HG02588 (cell line): ENCODE data around the gene TBC1D19.

ENCODE experiments used
- ATAC-seq: cut with Tn5 transposase; IDR thresholded peaks from one replicate; pipeline ENCODE4 v1.9.1; 2021; ENCODE audit warnings: mild to moderate bottlenecking, moderate library complexity; ENCODE audit not compliant: unreplicated experiment

TBC1D19 gene

DNA sequence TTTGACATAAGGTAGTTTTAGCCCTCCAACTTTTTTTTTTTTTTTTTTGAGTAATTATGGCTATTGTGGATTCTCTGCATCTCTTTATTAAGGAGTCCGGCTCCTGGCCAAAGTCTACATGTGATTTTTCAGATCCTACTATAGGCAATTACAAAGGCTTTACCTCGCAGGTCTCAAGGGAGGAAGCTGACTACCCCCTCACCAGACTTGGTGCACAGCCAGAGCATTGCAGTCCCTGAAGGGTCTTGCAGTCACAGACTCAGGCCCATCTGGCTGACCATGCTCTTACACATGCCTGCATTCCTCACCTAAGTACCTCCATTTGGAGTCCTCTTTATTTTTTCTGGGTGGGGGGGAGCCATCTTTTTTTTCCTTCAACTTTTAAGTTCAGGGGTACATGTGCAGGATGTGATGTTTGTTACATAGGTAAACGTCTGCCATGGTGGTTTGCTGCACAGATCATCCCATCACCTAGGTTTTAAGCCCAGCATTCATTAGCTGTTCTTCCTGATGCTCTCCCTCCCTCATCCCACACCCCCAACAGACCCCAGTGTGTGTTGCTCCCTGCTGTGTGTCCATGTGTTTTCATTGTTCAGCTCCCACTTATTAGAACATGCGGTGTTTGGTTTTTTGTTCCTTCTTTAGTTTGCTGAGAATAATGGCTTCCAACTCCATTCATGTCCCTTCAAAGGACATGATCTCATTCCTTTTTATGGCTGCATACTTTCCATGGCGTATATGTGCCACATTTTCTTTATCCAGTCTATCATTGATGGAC, 188.4 kb downstream of the TBC1D19 start:
- ATAC-seq: no peak

DNA sequence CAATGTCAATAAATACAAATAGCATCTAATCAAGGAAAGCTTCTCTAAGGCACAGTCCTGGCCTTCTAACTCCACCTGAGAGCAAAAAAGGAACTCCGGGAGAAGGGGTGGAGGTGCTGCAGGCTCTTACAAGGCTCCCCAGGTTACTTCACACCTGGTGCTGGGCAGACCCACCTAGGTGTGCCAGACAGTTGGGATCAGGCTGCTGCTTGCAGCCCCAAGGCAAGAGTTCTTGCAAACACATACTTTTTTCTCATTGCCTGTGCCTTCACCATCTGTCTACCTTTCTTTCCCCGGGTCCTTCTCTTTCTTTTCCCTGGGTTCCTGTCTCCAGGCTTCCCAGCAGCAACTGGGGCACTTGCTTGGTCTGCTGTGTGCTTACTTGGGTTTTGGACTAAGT, 195.3 kb downstream of the TBC1D19 start:
- ATAC-seq: no peak

- ATAC-seq: no peak
These were observed 195.8 kb downstream of the TBC1D19 start for GRCh38 chr4:26779674-26780073.

GRCh38 chr4:26780539-26780938, 196.7 kb downstream of the TBC1D19 start:
- no peak for ATAC-seq

- no peak for ATAC-seq
These were observed 198.4 kb downstream of the TBC1D19 start for GRCh38 chr4:26782168-26782829.

DNA sequence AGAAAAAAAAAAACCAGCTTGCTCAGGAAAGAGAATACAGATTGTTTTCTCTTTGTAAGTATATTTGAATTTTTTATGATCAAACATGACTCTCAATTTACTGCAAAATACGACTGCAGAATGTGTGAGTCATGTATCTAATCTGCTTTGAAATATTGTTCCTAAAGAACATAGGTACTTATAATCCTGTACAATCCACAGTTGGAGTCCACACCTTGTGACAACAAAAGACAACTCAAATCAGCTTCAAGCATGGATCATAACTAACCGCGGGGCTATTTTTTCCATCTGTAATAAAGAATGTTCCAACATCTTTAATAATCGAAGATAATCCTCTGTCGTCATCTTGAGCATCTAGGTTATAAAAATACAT, 198.9 kb downstream of the TBC1D19 start:
- ATAC-seq: no peak

- no peak for ATAC-seq
These were observed 200.5 kb downstream of the TBC1D19 start for GRCh38 chr4:26784207-26784865.

DNA sequence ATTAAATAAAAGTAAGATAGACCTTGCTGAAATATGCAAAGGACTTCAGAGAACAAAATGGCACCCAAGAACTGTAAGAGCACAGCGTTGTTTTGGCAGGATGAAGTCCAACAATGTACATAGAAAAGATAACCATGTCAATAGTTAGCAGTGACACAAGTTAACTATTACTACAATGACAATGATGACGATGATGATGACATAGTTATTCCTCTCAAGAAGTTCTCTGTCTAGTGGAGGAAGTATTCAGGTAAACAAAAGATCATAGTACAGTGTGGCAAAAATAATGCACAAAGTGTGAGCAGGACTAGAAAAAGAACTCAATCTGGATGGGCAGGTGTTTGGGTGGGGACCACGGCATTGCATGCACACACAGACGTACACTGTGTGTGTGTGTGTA, 201.4 kb downstream of the TBC1D19 start:
- ATAC-seq: no peak

DNA sequence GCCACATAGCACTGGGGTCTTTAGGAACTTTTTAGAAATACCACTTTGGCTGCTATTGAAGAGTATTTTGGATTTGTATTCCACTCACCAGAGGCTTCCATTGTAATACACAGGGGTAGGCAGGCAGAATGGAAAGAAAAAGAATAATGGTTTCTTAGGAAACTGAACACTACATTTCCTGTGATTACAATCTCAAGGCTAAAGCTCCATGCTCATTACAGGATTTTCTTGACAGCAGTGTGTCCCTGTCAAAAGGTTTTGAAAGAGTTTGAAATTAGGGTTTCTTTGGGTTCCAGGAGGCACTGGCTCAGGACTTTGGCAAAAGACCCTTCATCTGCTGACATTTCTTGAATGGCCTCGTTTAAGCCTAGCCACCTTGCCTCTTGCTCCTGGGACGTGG, 201.9 kb downstream of the TBC1D19 start:
- ATAC-seq: no peak

GRCh38 chr4:26786916-26787315, 203.0 kb downstream of the TBC1D19 start:
- ATAC-seq: no peak

DNA sequence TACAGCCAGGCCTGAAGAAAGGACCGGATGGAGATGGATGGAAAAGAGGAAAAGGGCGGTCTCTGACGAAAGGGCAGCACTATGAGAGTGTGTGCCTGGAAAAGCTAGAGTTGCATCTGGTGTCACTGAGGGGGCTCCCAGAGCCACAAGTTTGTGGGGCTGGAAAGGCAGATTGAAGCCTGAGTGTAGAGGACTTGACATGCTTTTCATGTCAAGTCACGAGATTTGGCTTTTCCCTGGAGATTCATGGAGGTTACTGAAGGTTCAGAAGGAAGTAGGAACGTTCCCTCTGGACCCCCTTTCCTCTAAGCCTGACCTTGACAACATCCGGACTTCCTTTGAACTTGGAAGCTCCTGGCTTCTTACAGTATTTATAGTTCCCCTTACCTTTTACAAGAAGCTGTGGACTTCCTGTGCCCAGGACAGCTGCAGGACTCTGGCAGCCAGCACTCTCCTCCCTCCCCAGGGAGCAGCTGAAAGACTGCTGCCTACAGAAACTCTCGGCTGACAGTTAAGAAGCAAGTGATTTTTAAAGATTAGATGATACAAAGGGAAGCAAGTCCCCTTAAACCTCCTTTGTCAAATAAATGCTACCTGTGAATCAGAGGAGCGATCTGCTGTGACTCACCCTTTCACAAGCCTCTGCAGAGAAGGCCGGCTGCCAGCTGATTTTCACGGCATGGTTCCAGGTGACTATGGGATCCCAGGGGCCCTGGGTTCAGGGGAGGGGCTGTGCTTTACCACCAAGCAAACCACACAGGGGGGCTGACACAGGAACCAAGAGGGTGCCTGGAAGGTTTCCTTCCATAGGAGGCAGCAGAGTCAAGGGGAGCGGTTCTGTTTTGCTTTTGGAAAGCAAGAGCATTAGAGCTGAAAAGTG, 203.8 kb downstream of the TBC1D19 start:
- no peak for ATAC-seq

DNA sequence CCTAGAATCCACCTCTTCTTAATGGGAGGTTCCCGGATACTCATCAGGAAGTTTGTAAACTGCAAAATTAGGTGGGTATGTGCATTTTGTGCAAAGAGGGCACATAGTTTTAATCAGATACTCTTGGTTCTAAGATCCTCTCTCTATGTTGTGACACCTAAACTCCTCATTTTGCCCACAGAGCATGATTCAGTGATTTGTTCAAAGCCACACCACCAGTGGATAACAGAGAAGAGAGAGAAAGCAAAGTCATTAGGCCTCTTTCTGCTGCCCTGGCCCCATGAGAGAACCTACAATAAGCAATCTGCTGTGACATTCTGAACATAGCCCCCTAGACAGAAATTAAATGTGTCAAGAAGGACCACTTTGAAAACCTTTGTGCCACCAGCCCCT, 204.5 kb downstream of the TBC1D19 start:
- ATAC-seq: no peak

- no peak for ATAC-seq
These were observed 205.3 kb downstream of the TBC1D19 start for GRCh38 chr4:26789208-26789607.

DNA sequence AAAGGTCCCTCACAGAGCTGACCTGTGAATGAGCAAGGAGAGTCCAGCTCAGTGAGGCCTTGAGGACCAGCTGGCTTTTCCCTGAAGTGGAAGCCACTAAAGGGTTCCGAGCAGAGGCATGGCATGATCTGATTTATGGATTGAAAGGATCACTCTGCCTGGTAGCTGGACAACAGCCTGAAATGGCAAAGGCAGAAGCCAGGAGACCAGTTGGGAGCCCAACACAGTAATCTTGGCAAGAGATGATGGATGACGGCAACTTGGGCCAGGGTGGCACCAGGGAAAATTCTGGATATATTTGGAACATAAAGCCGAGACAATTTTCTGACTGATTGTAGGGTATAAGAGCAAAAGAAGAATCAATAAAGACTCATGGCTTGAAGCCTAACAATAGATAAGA, 207.5 kb downstream of the TBC1D19 start:
- no peak for ATAC-seq

DNA sequence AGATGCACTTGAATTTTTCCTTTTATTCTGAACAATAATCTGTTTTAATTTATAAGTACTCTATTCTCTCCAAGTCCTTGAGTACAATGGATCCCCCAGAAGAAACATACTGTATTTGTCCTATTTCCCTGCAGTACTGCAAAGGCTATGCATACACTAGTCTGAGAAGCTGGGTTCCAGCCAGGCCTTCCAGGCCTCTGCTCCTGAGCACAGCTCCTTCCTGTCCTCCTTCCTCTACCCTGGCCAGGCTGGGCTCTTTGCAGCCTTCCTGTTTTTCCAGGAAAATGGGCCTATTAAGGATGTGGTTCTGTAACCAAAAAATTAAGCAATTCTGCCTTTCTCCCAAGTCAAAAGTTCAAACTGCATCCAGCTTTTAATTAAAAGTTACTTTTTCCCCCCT, 208.8 kb downstream of the TBC1D19 start:
- no peak for ATAC-seq

DNA sequence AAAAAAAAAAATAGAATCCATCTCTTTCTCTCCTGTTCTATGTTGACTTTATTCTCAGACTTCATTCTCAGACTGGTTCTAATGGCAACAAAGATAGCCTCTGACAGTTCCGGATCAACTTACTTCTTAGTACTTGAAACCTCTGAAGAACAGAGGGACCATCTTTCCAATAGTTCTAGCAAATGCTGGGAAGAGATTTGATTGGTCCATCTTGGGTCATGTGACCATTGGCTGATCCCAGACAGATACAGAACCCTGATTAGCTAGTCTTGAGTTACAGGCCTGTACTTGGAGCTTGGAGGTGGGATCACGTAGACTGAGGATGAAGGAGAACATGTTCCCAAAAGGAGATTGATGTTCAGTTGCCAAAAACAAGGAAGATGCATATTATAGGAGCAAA, 209.9 kb downstream of the TBC1D19 start:
- no peak for ATAC-seq

GRCh38 chr4:26796081-26796480, 212.2 kb downstream of the TBC1D19 start:
- ATAC-seq: no peak

DNA sequence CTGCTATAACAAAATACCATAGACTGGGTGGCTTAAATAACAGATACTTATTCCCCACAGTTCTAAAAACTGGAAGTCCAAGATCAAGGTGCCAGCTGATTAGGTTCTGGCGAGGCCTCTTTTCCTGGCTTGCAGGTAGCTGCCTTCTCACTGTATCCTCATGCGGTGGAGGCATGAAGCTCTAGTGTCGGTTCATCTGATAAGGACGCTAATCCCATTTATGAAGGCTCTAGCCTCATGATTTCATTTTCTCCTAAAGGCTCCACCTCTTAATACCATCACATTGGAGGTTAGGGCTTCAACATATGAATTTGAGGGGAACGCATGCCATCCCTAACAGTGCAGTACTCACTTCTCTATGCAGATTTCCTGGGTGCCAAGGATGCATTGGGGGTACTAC, 218.9 kb downstream of the TBC1D19 start:
- ATAC-seq: no peak

GRCh38 chr4:26803211-26803861, 219.5 kb downstream of the TBC1D19 start:
- no peak for ATAC-seq

DNA sequence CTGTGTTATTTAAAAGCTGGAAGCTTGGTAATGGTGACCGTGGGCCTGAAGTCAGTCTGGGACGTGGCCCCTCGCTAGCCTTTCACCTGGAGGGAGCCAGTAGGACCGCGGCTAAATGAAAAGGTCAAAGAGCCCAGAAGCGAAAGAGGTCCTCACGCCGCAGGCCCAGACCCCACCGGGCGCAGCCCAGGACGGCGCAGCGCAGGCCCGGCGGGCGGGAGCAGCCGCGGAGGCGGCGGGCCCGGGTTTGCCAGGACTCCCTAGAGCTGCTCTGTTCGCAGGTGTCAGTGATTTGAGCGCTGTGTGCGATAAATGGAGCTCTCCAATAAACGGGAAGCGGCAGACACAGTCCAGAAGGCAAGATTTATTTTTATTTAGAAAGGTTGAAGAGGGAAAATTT, 220.6 kb downstream of the TBC1D19 start:
- ATAC-seq: no peak

DNA sequence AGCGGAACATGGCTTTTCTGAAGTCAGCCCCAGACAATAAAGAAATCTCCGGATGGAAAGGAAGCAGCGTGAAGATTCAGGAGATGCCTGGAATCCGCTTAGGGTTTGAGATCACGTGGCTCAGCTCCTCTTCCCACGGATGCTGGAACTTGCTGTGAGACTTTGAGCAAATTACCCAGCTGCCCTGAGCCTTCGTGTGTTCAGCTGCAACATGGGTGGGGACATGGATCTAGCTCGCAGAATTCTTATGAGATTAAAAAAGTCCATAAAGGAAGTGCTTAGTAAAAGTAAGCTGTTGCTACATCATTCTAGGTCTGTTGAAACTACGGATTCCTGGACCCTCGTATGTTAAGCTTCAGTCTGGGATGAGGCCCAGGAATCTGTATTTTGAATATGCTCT, 221.0 kb downstream of the TBC1D19 start:
- no peak for ATAC-seq
